OCI-LY3 (cell line): ENCODE results near the gene DGKB.

Source experiments
- H2AFZ ChIP-seq: fragments of 200-600, 300-600 bp; shearing (Covaris generic); 2 replicates; pipeline ENCODE4 v1.6.0; 2014; ENCODE audit warnings: antibody characterized with exemption, low read depth, low read length
- H3K27ac ChIP-seq: fragments of 200-600, 300-600 bp; sonication (generic); 2 replicates; pipeline ENCODE4 v1.5.1; 2014; ENCODE audit warnings: mild to moderate bottlenecking, low read length, moderate library complexity, mixed read lengths
- H3K27me3 ChIP-seq: fragments of 200-600, 300-600 bp; sonication (generic); 2 replicates; pipeline ENCODE4 v1.6.1; 2014; ENCODE audit warnings: low read depth, low read length, mixed read lengths
- H3K36me3 ChIP-seq: fragments of 200-600, 300-600 bp; sonication (generic); replicated peaks from 2 replicates; pipeline ENCODE3; 2014; ENCODE audit warnings: low read depth, low read length, mixed read lengths
- H3K4me1 ChIP-seq: fragments of 300-600, 200-600 bp; sonication (generic); 2 replicates; pipeline ENCODE4 v1.6.1; 2014; ENCODE audit warnings: low read length, mixed read lengths
- H3K4me2 ChIP-seq: fragments of 200-600, 300-600 bp; sonication (generic); 2 replicates; pipeline ENCODE4 v1.6.1; 2014; ENCODE audit warnings: low read length, mixed read lengths
- H3K4me3 ChIP-seq: fragments of 300-600, 200-600 bp; sonication (generic); 2 replicates; pipeline ENCODE4 v1.5.1; 2014; ENCODE audit warnings: antibody characterized with exemption, mild to moderate bottlenecking, low read length, moderate library complexity
- H3K79me2 ChIP-seq: fragments of 300-600, 200-600 bp; shearing (Covaris generic); 2 replicates; pipeline ENCODE4 v1.6.1; 2014; ENCODE audit warnings: mild to moderate bottlenecking, low read length, mixed read lengths
- H3K9ac ChIP-seq: fragments of 300-600, 200-600 bp; shearing (Covaris generic); 2 replicates; pipeline ENCODE4 v1.6.0; 2014; ENCODE audit warnings: mild to moderate bottlenecking, low read length, moderate library complexity
- H3K9me3 ChIP-seq: fragments of 200-600, 300-600 bp; shearing (Covaris generic); 2 replicates; pipeline ENCODE4 v1.6.1; 2014; ENCODE audit warnings: low read length, mixed read lengths; ENCODE audit not compliant: insufficient read depth
- H4K20me1 ChIP-seq: fragments of 200-600, 300-600 bp; sonication (generic); 2 replicates; pipeline ENCODE4 v1.6.1; 2016; ENCODE audit warnings: low read length, mixed read lengths; ENCODE audit not compliant: insufficient read depth
- EZH2phosphoT487 ChIP-seq: fragments of 200-600 bp; shearing (Covaris generic); IDR thresholded peaks from 2 replicates; pipeline ENCODE4 v1.6.1; 2018; ENCODE audit warnings: antibody characterized with exemption, mixed run types, low read depth
- TF ChIP-seq, protein P1 (sequence below): fragments of 200-600, 300-600 bp; sonication (generic); IDR thresholded peaks from 2 replicates; pipeline ENCODE4 v1.5.1; 2014; ENCODE audit warnings: antibody characterized with exemption, low read length, low read depth

DGKB gene

DNA sequence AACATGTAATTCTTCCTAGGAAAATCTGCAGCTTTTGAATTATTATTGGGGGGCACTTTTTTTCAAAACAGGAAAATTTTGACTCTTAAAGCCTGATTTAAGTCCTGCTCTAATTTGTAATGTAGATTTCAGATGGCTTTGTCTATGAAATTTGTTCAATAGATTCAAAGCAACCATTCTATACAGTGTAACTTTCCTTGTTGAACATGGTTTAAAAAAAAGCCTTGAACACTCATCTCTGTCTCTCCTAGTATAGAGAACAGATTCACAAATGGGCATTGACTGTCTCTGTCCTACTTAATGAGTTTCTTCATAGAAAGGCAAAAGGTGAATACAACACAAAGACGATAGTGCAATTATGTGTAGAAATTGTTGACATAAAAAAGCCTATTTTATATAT, 643.7 kb downstream of the DGKB start:
- no peak for TF ChIP-seq EZH2phosphoT487
- TF ChIP-seq, protein P1, sequence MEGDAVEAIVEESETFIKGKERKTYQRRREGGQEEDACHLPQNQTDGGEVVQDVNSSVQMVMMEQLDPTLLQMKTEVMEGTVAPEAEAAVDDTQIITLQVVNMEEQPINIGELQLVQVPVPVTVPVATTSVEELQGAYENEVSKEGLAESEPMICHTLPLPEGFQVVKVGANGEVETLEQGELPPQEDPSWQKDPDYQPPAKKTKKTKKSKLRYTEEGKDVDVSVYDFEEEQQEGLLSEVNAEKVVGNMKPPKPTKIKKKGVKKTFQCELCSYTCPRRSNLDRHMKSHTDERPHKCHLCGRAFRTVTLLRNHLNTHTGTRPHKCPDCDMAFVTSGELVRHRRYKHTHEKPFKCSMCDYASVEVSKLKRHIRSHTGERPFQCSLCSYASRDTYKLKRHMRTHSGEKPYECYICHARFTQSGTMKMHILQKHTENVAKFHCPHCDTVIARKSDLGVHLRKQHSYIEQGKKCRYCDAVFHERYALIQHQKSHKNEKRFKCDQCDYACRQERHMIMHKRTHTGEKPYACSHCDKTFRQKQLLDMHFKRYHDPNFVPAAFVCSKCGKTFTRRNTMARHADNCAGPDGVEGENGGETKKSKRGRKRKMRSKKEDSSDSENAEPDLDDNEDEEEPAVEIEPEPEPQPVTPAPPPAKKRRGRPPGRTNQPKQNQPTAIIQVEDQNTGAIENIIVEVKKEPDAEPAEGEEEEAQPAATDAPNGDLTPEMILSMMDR: no peak
- Histone ChIP-seq H3K4me3 (no peak overlapping the region), H2AFZ (no peak overlapping the region), H4K20me1 (no peaks in the 10 kb centered on the region), H3K27me3 (no peaks in the 10 kb centered on the region), H3K9ac (no peak overlapping the region), H3K4me2 (no peak overlapping the region), H3K27ac (no peak overlapping the region), H3K36me3 (no peaks in the 10 kb centered on the region), H3K4me1 (no peaks in the 10 kb centered on the region), H3K9me3 (no peaks in the 10 kb centered on the region), H3K79me2 (no peaks in the 10 kb centered on the region)

DNA sequence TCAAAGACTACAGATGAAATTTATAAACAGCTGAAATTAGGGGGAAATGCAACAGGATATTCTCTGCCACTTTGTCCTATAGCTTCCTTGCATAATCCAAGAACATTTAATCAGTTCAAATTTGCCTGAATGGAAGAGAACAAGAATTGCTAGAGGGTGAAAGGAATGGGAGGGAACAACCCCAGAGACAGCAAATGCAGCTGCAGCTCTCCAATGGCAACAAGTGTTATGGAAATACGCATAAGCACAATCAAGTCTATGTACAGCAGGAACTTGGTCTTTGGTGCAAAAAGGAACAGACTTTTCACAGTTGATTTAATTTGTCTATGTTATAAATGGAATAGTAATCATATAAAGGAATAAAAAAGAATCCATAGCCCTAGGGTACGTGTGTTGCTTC, 644.1 kb downstream of the DGKB start:
- Histone ChIP-seq H3K4me3 (no peak overlapping the region), H3K27me3 (no peaks in the 10 kb centered on the region), H2AFZ (no peak overlapping the region), H3K36me3 (no peaks in the 10 kb centered on the region), H3K4me1 (no peaks in the 10 kb centered on the region), H3K9ac (no peak overlapping the region), H3K79me2 (no peaks in the 10 kb centered on the region), H3K9me3 (no peaks in the 10 kb centered on the region), H4K20me1 (no peaks in the 10 kb centered on the region), H3K27ac (no peak overlapping the region), H3K4me2 (no peak overlapping the region)
- TF ChIP-seq, protein P1: no peak

DNA sequence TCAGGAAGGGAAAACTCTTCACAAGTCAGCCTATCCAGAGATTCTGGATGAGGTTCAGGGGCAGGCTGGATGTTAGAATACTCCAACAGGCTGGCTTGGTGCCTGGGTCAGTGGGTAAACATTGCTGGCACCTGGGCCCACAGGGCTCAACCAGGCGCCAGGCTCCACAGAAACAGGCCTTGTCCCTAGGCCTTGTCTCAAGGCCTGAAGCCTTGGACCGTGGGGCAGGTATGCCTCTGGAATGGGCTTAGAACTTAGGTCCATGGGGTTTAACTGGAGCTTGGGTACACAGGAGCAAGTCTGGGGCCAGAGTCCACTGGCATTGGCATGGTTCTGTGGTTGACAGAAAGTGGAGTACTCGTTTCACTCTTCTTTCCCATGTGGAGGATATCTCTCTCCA, 650.1 kb downstream of the DGKB start:
- Histone ChIP-seq H3K9ac (no peak overlapping the region), H3K4me1 (no peaks in the 10 kb centered on the region), H3K9me3 (no peaks in the 10 kb centered on the region), H2AFZ (no peak overlapping the region), H3K27ac (no peak overlapping the region), H3K4me3 (no peak overlapping the region), H3K4me2 (no peak overlapping the region), H4K20me1 (no peaks in the 10 kb centered on the region), H3K79me2 (no peaks in the 10 kb centered on the region), H3K36me3 (no peaks in the 10 kb centered on the region), H3K27me3 (no peaks in the 10 kb centered on the region)
- TF ChIP-seq EZH2phosphoT487: no peak
- TF ChIP-seq, protein P1: no peak

DNA sequence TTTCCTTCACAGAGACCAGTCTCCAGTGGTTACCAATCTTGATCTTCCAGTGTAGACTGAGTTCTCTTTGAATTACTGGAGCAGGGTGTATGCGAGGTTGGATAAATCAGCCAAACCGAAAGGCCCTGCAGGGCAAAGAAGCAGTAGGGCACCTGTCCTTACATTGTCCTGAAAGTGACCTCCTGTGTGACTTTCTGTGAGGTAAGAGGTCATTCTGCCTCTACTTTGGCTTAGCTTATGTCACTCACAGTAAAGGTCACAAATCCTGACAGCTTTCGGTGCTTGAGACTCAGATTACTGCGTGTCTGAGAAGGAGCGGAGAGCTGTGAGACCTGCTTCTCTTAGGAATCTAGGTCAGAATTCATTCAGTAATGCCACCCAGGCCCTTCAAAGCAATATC, 660.4 kb downstream of the DGKB start:
- H3K9me3 ChIP-seq: no peaks in the 10 kb centered on the region
- no peak overlapping the region for H3K9ac ChIP-seq
- no peaks in the 10 kb centered on the region for H3K36me3 ChIP-seq
- no peak overlapping the region for H3K27ac ChIP-seq
- H3K79me2 ChIP-seq: no peaks in the 10 kb centered on the region
- H3K4me1 ChIP-seq: no peaks in the 10 kb centered on the region
- no peak overlapping the region for H3K4me2 ChIP-seq
- TF ChIP-seq, protein P1: no peak
- no peak for TF ChIP-seq EZH2phosphoT487
- H3K27me3 ChIP-seq: no peaks in the 10 kb centered on the region
- no peaks in the 10 kb centered on the region for H4K20me1 ChIP-seq
- H3K4me3 ChIP-seq: no peak overlapping the region
- H2AFZ ChIP-seq: no peak overlapping the region
